Stimulated activated CD8-positive, alpha-beta memory T cell treated with anti-CD3 and anti-CD28 coated beads, Interleukin-4, amount 100 ng/mL, for 48 hours (primary cell): ENCODE results near the gene COMMD7.
"Not testable (repeated sequence)": the region's sequence is repeated elsewhere in the genome, so short reads cannot be mapped to it uniquely, and the experiment has no call there.

Experiments
- DNase-seq: peaks from one replicate; pipeline ENCODE4 v3.0.0-alpha.2; 2020

The COMMD7 gene

GRCh38 chr20:32718749-32719348 lies 24.4 kb downstream of the COMMD7 start:
- no peak for DNase-seq

- no peak for DNase-seq
Measured at GRCh38 chr20:32711346-32711745, 31.9 kb downstream of the COMMD7 start.

- no peak for DNase-seq
Measured at GRCh38 chr20:32709632-32710121, 33.6 kb downstream of the COMMD7 start.

- DNase-seq, result not testable (repeated sequence)
Measured at GRCh38 chr20:32709029-32709631, 34.1 kb downstream of the COMMD7 start.

GRCh38 chr20:32707691-32708581 lies 35.3 kb downstream of the COMMD7 start:
- DNase-seq, result no peak

- DNase-seq, result no peak
Measured at GRCh38 chr20:32706486-32706885, 36.8 kb downstream of the COMMD7 start.

- DNase-seq, result no peak
Measured at GRCh38 chr20:32702706-32703425, 40.4 kb downstream of the COMMD7 start.

- DNase-seq, result no peak
Measured at GRCh38 chr20:32697608-32698007, 45.7 kb downstream of the COMMD7 start.

- DNase-seq, result no peak
Measured at GRCh38 chr20:32695089-32695488, 48.2 kb downstream of the COMMD7 start.

- DNase-seq, result not testable (repeated sequence)
Measured at GRCh38 chr20:32688966-32689365, 54.3 kb downstream of the COMMD7 start.

GRCh38 chr20:32687180-32687532 lies 56.1 kb downstream of the COMMD7 start:
- no peak for DNase-seq

GRCh38 chr20:32686530-32687179 lies 56.6 kb downstream of the COMMD7 start:
- DNase-seq, result no peak

GRCh38 chr20:32685541-32686529 lies 57.4 kb downstream of the COMMD7 start:
- no peak for DNase-seq

GRCh38 chr20:32682508-32682987 lies 60.7 kb downstream of the COMMD7 start:
- no peak for DNase-seq

GRCh38 chr20:32681175-32682084 lies 61.8 kb downstream of the COMMD7 start:
- DNase-seq, result no peak

- DNase-seq, result no peak
Measured at GRCh38 chr20:32680544-32681174, 62.6 kb downstream of the COMMD7 start.

GRCh38 chr20:32678948-32679347 lies 64.3 kb downstream of the COMMD7 start:
- DNase-seq, result no peak

- DNase-seq, result no peak
Measured at GRCh38 chr20:32675223-32675975, 67.9 kb downstream of the COMMD7 start.

- peak; percentile 86 for DNase-seq
Measured at GRCh38 chr20:32674362-32674789, 68.9 kb downstream of the COMMD7 start.
